GM18867 (cell line): Measurements from ENCODE around the gene PANX1.
A peak's percentile ranks its signal among the peaks of the same experiment; 100 is the strongest.

Source experiments
- ATAC-seq: cut with Tn5 transposase; IDR thresholded peaks from one replicate; pipeline ENCODE4 v1.9.1; 2021; ENCODE audit warnings: mild to moderate bottlenecking, moderate library complexity; ENCODE audit not compliant: unreplicated experiment

Gene PANX1

GRCh38 chr11:94128291-94128745, 323 bp upstream of the PANX1 start:
- ATAC-seq: peak; percentile 24

GRCh38 chr11:94129512-94130297, 1.1 kb downstream of the PANX1 start:
- no peak for ATAC-seq

- no peak for ATAC-seq
Observed at GRCh38 chr11:94130298-94131046, 1.8 kb downstream of the PANX1 start.

- ATAC-seq: no peak
Observed at GRCh38 chr11:94131047-94131717, 2.5 kb downstream of the PANX1 start.

- no peak for ATAC-seq
Observed at GRCh38 chr11:94131718-94132115, 3.1 kb downstream of the PANX1 start.

GRCh38 chr11:94132152-94132558, 3.5 kb downstream of the PANX1 start:
- no peak for ATAC-seq

- ATAC-seq: no peak
Observed at GRCh38 chr11:94132823-94133408, 4.3 kb downstream of the PANX1 start.

GRCh38 chr11:94133752-94134151, 5.1 kb downstream of the PANX1 start:
- no peak for ATAC-seq

- peak; percentile 56 for ATAC-seq
Observed at GRCh38 chr11:94134651-94135512, 6.2 kb downstream of the PANX1 start.

GRCh38 chr11:94139416-94139815, 10.8 kb downstream of the PANX1 start:
- no peak for ATAC-seq

GRCh38 chr11:94140154-94140655, 11.6 kb downstream of the PANX1 start:
- no peak for ATAC-seq

GRCh38 chr11:94141511-94142307, 13.1 kb downstream of the PANX1 start:
- no peak for ATAC-seq

- ATAC-seq: no peak
Observed at GRCh38 chr11:94142308-94143281, 14.0 kb downstream of the PANX1 start.

GRCh38 chr11:94144216-94144615, 15.6 kb downstream of the PANX1 start:
- ATAC-seq: no peak

- ATAC-seq: no peak
Observed at GRCh38 chr11:94144664-94145063, 16.0 kb downstream of the PANX1 start.

GRCh38 chr11:94145431-94145830, 16.8 kb downstream of the PANX1 start:
- ATAC-seq: no peak

- ATAC-seq: no peak
Observed at GRCh38 chr11:94145916-94146315, 17.3 kb downstream of the PANX1 start.

- ATAC-seq: peak; percentile 38
Observed at GRCh38 chr11:94147433-94147845, 18.8 kb downstream of the PANX1 start.
